HG03460 (cell line): ENCODE data around the gene PRDM15.

Experiments used
- ATAC-seq: cut with Tn5 transposase; IDR thresholded peaks from one replicate; pipeline ENCODE4 v1.9.1; 2021; ENCODE audit not compliant: unreplicated experiment

Gene PRDM15

GRCh38 chr21:41879190-41879998 lies at the start of gene PRDM15:
TSS of gene PRDM15 (minus strand) at chr21:41879344. CDS start at chr21:41860363, 18,981 bp downstream.
- peak; percentile 64 for ATAC-seq

GRCh38 chr21:41928621-41929220 lies 49.6 kb upstream of the PRDM15 start:
- ATAC-seq: peak; percentile 39

- no peak for ATAC-seq
Observed at GRCh38 chr21:41927727-41928409, 48.7 kb upstream of the PRDM15 start.

GRCh38 chr21:41926807-41927171 lies 47.6 kb upstream of the PRDM15 start:
- ATAC-seq: no peak

- no peak for ATAC-seq
Observed at GRCh38 chr21:41926117-41926806, 47.1 kb upstream of the PRDM15 start.

GRCh38 chr21:41925767-41926116 lies 46.6 kb upstream of the PRDM15 start:
- no peak for ATAC-seq

GRCh38 chr21:41924368-41924754 lies 45.2 kb upstream of the PRDM15 start:
- no peak for ATAC-seq

GRCh38 chr21:41923631-41924367 lies 44.7 kb upstream of the PRDM15 start:
- ATAC-seq: no peak

- no peak for ATAC-seq
Observed at GRCh38 chr21:41923186-41923585, 44.0 kb upstream of the PRDM15 start.

GRCh38 chr21:41921021-41921420 lies 41.9 kb upstream of the PRDM15 start:
- no peak for ATAC-seq

GRCh38 chr21:41920476-41920875 lies 41.3 kb upstream of the PRDM15 start:
- no peak for ATAC-seq

- no peak for ATAC-seq
Observed at GRCh38 chr21:41919666-41920398, 40.7 kb upstream of the PRDM15 start.

GRCh38 chr21:41918561-41919358 lies 39.6 kb upstream of the PRDM15 start:
- no peak for ATAC-seq

- ATAC-seq: no peak
Observed at GRCh38 chr21:41917531-41917930, 38.4 kb upstream of the PRDM15 start.

GRCh38 chr21:41916888-41917433 lies 37.8 kb upstream of the PRDM15 start:
- ATAC-seq: no peak

- ATAC-seq: no peak
Observed at GRCh38 chr21:41914965-41915364, 35.8 kb upstream of the PRDM15 start.

GRCh38 chr21:41914358-41914757 lies 35.2 kb upstream of the PRDM15 start:
- no peak for ATAC-seq

GRCh38 chr21:41913230-41913629 lies 34.1 kb upstream of the PRDM15 start:
- ATAC-seq: no peak

GRCh38 chr21:41908829-41909228 lies 29.7 kb upstream of the PRDM15 start:
- ATAC-seq: no peak
